Natural killer cell (primary cell): ENCODE data around the gene NCEH1. TPM values are rescaled to one million over a fixed set of nuclear protein-coding genes. Genes with fewer than 3 reads are reported as not detected.

Experiments used
- ATAC-seq, 3 donors: fragments of 150-1000 bp in 2 of 3; fragments of 200-7000 bp in 1 of 3; cut with Tn5 transposase; 1 replicate in 1 of 3; 2 replicates in 2 of 3; pipeline ENCODE4 v1.10.0; 2021; ENCODE audit warnings: mild to moderate bottlenecking in 2 of 3, moderate library complexity in 2 of 3
- DNase-seq, 2 donors: peaks; one replicate each; pipeline versions ENCODE4 v3.0.0 to v3.0.0-alpha.2; 2013 to 2021; ENCODE audit warnings: mixed read lengths in 1 of 2
- H3K27ac ChIP-seq: one replicate; pipeline ENCODE4 v1.5.1; 2013; ENCODE audit warnings: mild to moderate bottlenecking, low read length
- H3K27me3 ChIP-seq: one replicate; pipeline ENCODE4 v1.6.1; 2013; ENCODE audit warnings: low read length; ENCODE audit not compliant: control insufficient read depth, insufficient read depth
- H3K36me3 ChIP-seq: one replicate; pipeline ENCODE4 v1.6.1; 2013; ENCODE audit warnings: low read length; ENCODE audit not compliant: control insufficient read depth, insufficient read depth
- H3K4me1 ChIP-seq: one replicate; pipeline ENCODE4 v1.6.1; 2013; ENCODE audit warnings: low read length; ENCODE audit not compliant: control insufficient read depth, insufficient read depth
- H3K4me3 ChIP-seq: one replicate; pipeline ENCODE4 v1.5.1; 2013; ENCODE audit warnings: low read length
- H3K9me3 ChIP-seq: one replicate; pipeline ENCODE4 v1.6.1; 2013; ENCODE audit warnings: low read length; ENCODE audit not compliant: control insufficient read depth, insufficient read depth
- H3K27ac Mint-ChIP-seq, 2 donors: one replicate each; pipeline ENCODE4 v1.8.0; 2022; ENCODE audit warnings: mild to moderate bottlenecking in 2 of 2, mixed read lengths in 2 of 2, moderate library complexity in 1 of 2
- H3K27me3 Mint-ChIP-seq, 2 donors: one replicate each; pipeline ENCODE4 v1.8.0; 2022; ENCODE audit warnings: low read depth in 2 of 2, mixed read lengths in 2 of 2
- H3K36me3 Mint-ChIP-seq: one replicate; pipeline ENCODE4 v1.8.0; 2022; ENCODE audit warnings: mixed read lengths
- H3K4me1 Mint-ChIP-seq, 2 donors: one replicate each; pipeline ENCODE4 v1.8.0; 2022; ENCODE audit warnings: mixed read lengths in 2 of 2
- H3K4me3 Mint-ChIP-seq: one replicate; pipeline ENCODE4 v1.8.0; 2022; ENCODE audit warnings: mild to moderate bottlenecking, moderate library complexity, mixed read lengths
- H3K9me3 Mint-ChIP-seq, 2 donors: one replicate each; pipeline ENCODE4 v1.8.0; 2022; ENCODE audit warnings: mixed read lengths in 2 of 2
- CTCF ChIP-seq: fragments of 200-600 bp; IDR thresholded peaks from one replicate; pipeline ENCODE4 v1.8.0; 2022; ENCODE audit warnings: antibody characterized with exemption
- WGBS: methylation state at CpG from one replicate; pipeline ENCODE4 v1.1.7; 2013; ENCODE audit warnings: missing lambda C conversion rate; ENCODE audit not compliant: insufficient coverage; 5-methylcytosine and 5-hydroxymethylcytosine counted together
- intact Hi-C: fragments of 100-400 bp; cut with micrococcal nuclease; formaldehyde crosslinking; loops from one replicate; pipeline ENCODE4 v1.14.2; 2022
- total RNA-seq, 4 donors: library from RNA; stranded (reverse); fragments of 120-200 nt in 1 of 4; gene quantifications; one replicate each; pipeline versions ENCODE4 v1.2.3 to v1.2.4, GENCODE V29; 2013 to 2022

The NCEH1 gene
- total RNA-seq, 3 donors from 2014 or later (not counting 1 experiment from before 2014, with no cell fraction given), result 3.5 to 6.8 (median 5.3) TPM

- Histone ChIP-seq H3K27ac (no peak overlapping the region), H3K9me3 (no peaks in the 10 kb centered on the region), H3K4me1 (peaks cover 1% of the 10 kb centered on the region), H3K27me3 (no peaks in the 10 kb centered on the region), H3K36me3 (no peaks in the 10 kb centered on the region), H3K4me3 (no peak overlapping the region)
- DNase-seq (no peak), ATAC-seq (no peak)
- no peak for TF ChIP-seq CTCF
- WGBS, result 15% methylated on average over 5 of the region's 5 CpGs
- Mint-ChIP-seq H3K9me3 (peaks cover 0 to 6% of the 10 kb centered on the region in 2 donors), H3K36me3 (no peaks in the 10 kb centered on the region), H3K4me3 (no peak overlapping the region), H3K27me3 (peaks cover 7% of the 10 kb centered on the region in 2 donors), H3K4me1 (no peaks in the 10 kb centered on the region), H3K27ac (no peak overlapping the region)
- intact Hi-C loops, result no loop called here
These were observed 5.6 kb upstream of the NCEH1 start for GRCh38 chr3:172716476-172716875.

DNA sequence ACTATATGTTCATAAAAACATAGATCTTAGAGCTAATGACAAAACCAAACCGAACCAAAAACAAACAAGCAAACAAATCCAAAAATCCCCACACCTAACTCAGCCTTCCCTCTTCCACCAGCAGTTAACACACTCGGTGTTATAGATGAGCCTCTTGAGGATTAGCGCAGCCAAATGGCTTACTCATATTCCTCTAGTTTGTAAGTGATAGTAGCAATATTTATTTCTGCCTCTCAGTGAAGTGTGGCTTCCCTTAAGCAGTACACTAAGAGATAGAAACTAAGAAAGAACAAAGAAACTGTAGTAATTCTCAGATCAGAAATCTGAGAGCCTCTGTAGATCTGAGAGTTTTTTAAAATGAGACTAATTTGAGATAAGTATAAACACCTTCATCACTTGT is 2.4 kb upstream of the NCEH1 start:
- no peaks in the 10 kb centered on the region for H3K27me3 Mint-ChIP-seq
- peaks cover 28 to 30% of the 10 kb centered on the region in 2 donors for H3K4me1 Mint-ChIP-seq
- H3K4me1 ChIP-seq, result peaks cover 10% of the 10 kb centered on the region
- H3K4me3 Mint-ChIP-seq, result no peak overlapping the region
- TF ChIP-seq CTCF, result no peak
- H3K36me3 Mint-ChIP-seq, result no peaks in the 10 kb centered on the region
- H3K4me3 ChIP-seq, result no peak overlapping the region
- DNase-seq, result no peak
- no peaks in the 10 kb centered on the region for H3K27me3 ChIP-seq
- no peak overlapping the region for H3K27ac ChIP-seq
- no peaks in the 10 kb centered on the region for H3K9me3 Mint-ChIP-seq
- no peaks in the 10 kb centered on the region for H3K36me3 ChIP-seq
- H3K9me3 ChIP-seq, result no peaks in the 10 kb centered on the region
- no peak overlapping the region for H3K27ac Mint-ChIP-seq
- 100% methylated on average over 1 of the region's 3 CpGs for WGBS
- intact Hi-C loops, result no loop called here
- no peak for ATAC-seq

DNA sequence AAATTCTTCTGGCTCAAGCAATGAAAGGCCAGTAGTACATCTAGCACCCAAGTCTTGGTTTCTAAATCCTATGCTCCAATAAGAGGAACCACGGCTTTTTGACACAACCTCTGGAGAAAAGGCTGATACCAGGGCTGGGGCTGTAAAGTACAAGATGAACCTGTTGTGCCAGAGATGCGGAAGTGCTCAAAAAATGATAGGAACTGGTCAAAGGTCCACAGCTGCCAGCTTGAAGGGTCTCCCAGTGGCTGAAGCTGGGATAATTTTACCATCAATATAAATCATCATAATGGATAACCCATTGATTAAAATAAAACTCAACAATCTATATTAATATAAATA is 558 bp upstream of the NCEH1 start:
- peaks cover 28 to 30% of the 10 kb centered on the region in 2 donors for H3K4me1 Mint-ChIP-seq
- H3K36me3 Mint-ChIP-seq, result no peaks in the 10 kb centered on the region
- intact Hi-C loops, result loop anchor here (2.0 kb wide), 1 partner anchor 39 kb away; the partner anchor contains the start of gene ECT2
- TF ChIP-seq CTCF, result no peak
- H3K9me3 ChIP-seq, result no peaks in the 10 kb centered on the region
- no peaks in the 10 kb centered on the region for H3K9me3 Mint-ChIP-seq
- DNase-seq (no peak), ATAC-seq (peak in 1 of 3 donors; percentile 5)
- peak overlapping the region; percentile 60 for H3K27ac ChIP-seq
- H3K4me3 ChIP-seq, result peak overlapping the region; percentile 87
- H3K27ac Mint-ChIP-seq, result peak overlapping the region; percentile 66 to 89
- H3K36me3 ChIP-seq, result no peaks in the 10 kb centered on the region
- peak overlapping the region; percentile 96 for H3K4me3 Mint-ChIP-seq
- no peaks in the 10 kb centered on the region for H3K27me3 Mint-ChIP-seq
- peaks cover 10% of the 10 kb centered on the region for H3K4me1 ChIP-seq
- no peaks in the 10 kb centered on the region for H3K27me3 ChIP-seq
- 37% methylated on average over 2 of the region's 2 CpGs for WGBS
